HG03457 (cell line): ENCODE data around the gene RPL10.

Source experiments
- ATAC-seq: cut with Tn5 transposase; IDR thresholded peaks from one replicate; pipeline ENCODE4 v1.9.1; 2021; ENCODE audit warnings: moderate number of reproducible peaks; ENCODE audit not compliant: unreplicated experiment

The RPL10 gene

GRCh38 chrX:154443992-154444754, 46.0 kb downstream of the RPL10 start, which contains the start of gene FAM50A:
Gene FAM50A, plus strand, starts transcription at chrX:154444141. Its CDS starts 95 bp downstream, at chrX:154444236.
- peak; percentile 77 for ATAC-seq

GRCh38 chrX:154444755-154445246, 46.6 kb downstream of the RPL10 start:
- no peak for ATAC-seq

- ATAC-seq = no peak
Measured at GRCh38 chrX:154445776-154446175, 47.6 kb downstream of the RPL10 start.

GRCh38 chrX:154446430-154446829, 48.3 kb downstream of the RPL10 start:
- ATAC-seq = no peak

GRCh38 chrX:154448484-154448883, 50.3 kb downstream of the RPL10 start:
- no peak for ATAC-seq

GRCh38 chrX:154449618-154450017, 51.4 kb downstream of the RPL10 start:
- ATAC-seq = no peak

GRCh38 chrX:154450312-154450711, 52.1 kb downstream of the RPL10 start:
- no peak for ATAC-seq
